Activated naive CD4-positive, alpha-beta T cell treated with Interleukin-2 at 50 U/mL for 16 hours (primary cell): ENCODE measurements around the gene SSH3.

ENCODE experiments used
- DNase-seq: peaks from one replicate; pipeline ENCODE4 v3.0.0-alpha.2; 2020

SSH3 gene

GRCh38 chr11:67268081-67268961 lies 35.0 kb upstream of the SSH3 start:
- peak; percentile 70 for DNase-seq

GRCh38 chr11:67268962-67269268 lies 34.4 kb upstream of the SSH3 start:
- DNase-seq: no peak

GRCh38 chr11:67269401-67270255 lies 33.7 kb upstream of the SSH3 start:
- DNase-seq: no peak

- DNase-seq: no peak
These were observed 32.8 kb upstream of the SSH3 start for GRCh38 chr11:67270256-67271204.

- DNase-seq: no peak
These were observed 32.2 kb upstream of the SSH3 start for GRCh38 chr11:67271205-67271540.

- DNase-seq: peak; percentile 65
These were observed 31.6 kb upstream of the SSH3 start for GRCh38 chr11:67271541-67272284.

GRCh38 chr11:67272327-67273259 lies 30.7 kb upstream of the SSH3 start:
- peak; percentile 48 for DNase-seq

GRCh38 chr11:67273260-67273990 lies 29.9 kb upstream of the SSH3 start:
- DNase-seq: no peak

- DNase-seq: no peak
These were observed 28.3 kb upstream of the SSH3 start for GRCh38 chr11:67274768-67275605.

- DNase-seq: no peak
These were observed 27.5 kb upstream of the SSH3 start for GRCh38 chr11:67275606-67276409.

- DNase-seq: peak; percentile 42
These were observed 26.5 kb upstream of the SSH3 start for GRCh38 chr11:67276781-67277230.

- DNase-seq: peak; percentile 88
These were observed 25.9 kb upstream of the SSH3 start for GRCh38 chr11:67277231-67277961.

- no peak for DNase-seq
These were observed 25.0 kb upstream of the SSH3 start for GRCh38 chr11:67278135-67278938.

- DNase-seq: no peak
These were observed 24.3 kb upstream of the SSH3 start for GRCh38 chr11:67278939-67279588.

GRCh38 chr11:67279589-67280340 lies 23.6 kb upstream of the SSH3 start:
- no peak for DNase-seq
